CD4-positive, CD25-positive, alpha-beta regulatory T cell (primary cell): ENCODE data around the gene MEF2A. TPM values are rescaled to one million over a fixed set of nuclear protein-coding genes. Genes with fewer than 3 reads are reported as not detected.

Source experiments
- ATAC-seq, 2 donors: fragments of 150-1000 bp; cut with Tn5 transposase; one replicate each; pipeline ENCODE4 v1.10.0; 2021; ENCODE audit warnings: low read depth in 2 of 2, moderate number of reproducible peaks in 2 of 2, moderate library complexity in 1 of 2
- DNase-seq, 3 donors: peaks; one replicate each; pipeline versions ENCODE4 v3.0.0 to v3.0.0-alpha.2; 2012 to 2022; ENCODE audit warnings: mixed read lengths in 1 of 3
- H3K27ac ChIP-seq: one replicate; pipeline ENCODE4 v1.7.0; 2013; ENCODE audit warnings: mild to moderate bottlenecking, low read length; ENCODE audit not compliant: insufficient read depth, poor library complexity, severe bottlenecking
- H3K27me3 ChIP-seq: one replicate; pipeline ENCODE4 v1.7.0; 2013; ENCODE audit warnings: low read length; ENCODE audit not compliant: control insufficient read depth, insufficient read depth
- H3K36me3 ChIP-seq: one replicate; pipeline ENCODE4 v1.7.0; 2013; ENCODE audit warnings: mild to moderate bottlenecking, low read length, moderate library complexity; ENCODE audit not compliant: control insufficient read depth, insufficient read depth
- H3K4me1 ChIP-seq: 2 replicates; pipeline ENCODE4 v1.7.0; 2013; ENCODE audit warnings: mild to moderate bottlenecking, low read length; ENCODE audit not compliant: insufficient read depth, control insufficient read depth, poor library complexity, severe bottlenecking
- H3K4me3 ChIP-seq: one replicate; pipeline ENCODE4 v1.7.0; 2013; ENCODE audit warnings: low read depth, mild to moderate bottlenecking, low read length, moderate library complexity
- H3K9me3 ChIP-seq, 2 experiments: 1 replicate in 1 of 2; 2 replicates in 1 of 2; pipeline ENCODE4 v1.7.0; 2013; ENCODE audit warnings: low read length in 2 of 2, mild to moderate bottlenecking in 1 of 2, moderate library complexity in 1 of 2; ENCODE audit not compliant: control insufficient read depth in 2 of 2
- H3K27ac Mint-ChIP-seq, 3 donors: one replicate each; pipeline ENCODE4 v1.8.0; 2020 to 2022; ENCODE audit warnings: mild to moderate bottlenecking in 3 of 3, mixed read lengths in 3 of 3, moderate library complexity in 2 of 3
- H3K27me3 Mint-ChIP-seq: one replicate; pipeline ENCODE4 v1.8.0; 2022; ENCODE audit warnings: mild to moderate bottlenecking, mixed read lengths
- H3K36me3 Mint-ChIP-seq: one replicate; pipeline ENCODE4 v1.8.0; 2020; ENCODE audit warnings: mixed read lengths
- H3K4me1 Mint-ChIP-seq, 4 donors: one replicate each; pipeline ENCODE4 v1.8.0; 2020 to 2022; ENCODE audit warnings: mixed read lengths in 4 of 4, mild to moderate bottlenecking in 1 of 4
- H3K4me3 Mint-ChIP-seq, 4 donors: one replicate each; pipeline ENCODE4 v1.8.0; 2020 to 2022; ENCODE audit warnings: mild to moderate bottlenecking in 4 of 4, mixed read lengths in 4 of 4, moderate library complexity in 3 of 4
- H3K9me3 Mint-ChIP-seq, 7 donors: one replicate each; pipeline ENCODE4 v1.8.0; 2020 to 2022; ENCODE audit warnings: mixed read lengths in 7 of 7, mild to moderate bottlenecking in 3 of 7, moderate library complexity in 2 of 7
- polyA plus RNA-seq, 4 donors: library from polyadenylated mRNA; unstranded; fragments of 300-500 nt; fragmentation: Illumina TruSeq; gene quantifications; one replicate each; pipeline ENCODE4 v1.2.3, GENCODE V29; 2021
- total RNA-seq: library from RNA; stranded (reverse); gene quantifications from one replicate; pipeline ENCODE4 v1.2.3, GENCODE V29; 2022

The MEF2A gene
- total and polyA plus RNA-seq, 5 donors from 2014 or later = 7.2 to 24.2 (median 10.3) TPM

- Mint-ChIP-seq H3K4me1 (peaks cover 15 to 50% (median 33%) of the 10 kb centered on the region in 4 donors), H3K27me3 (no peaks in the 10 kb centered on the region), H3K36me3 (peaks cover 19% of the 10 kb centered on the region), H3K27ac (no peak overlapping the region), H3K9me3 (peaks cover 0 to 16% (median 8%) of the 10 kb centered on the region in 7 donors), H3K4me3 (no peak overlapping the region)
- Histone ChIP-seq H3K27me3 (no peaks in the 10 kb centered on the region), H3K36me3 (no peaks in the 10 kb centered on the region), H3K9me3 (peaks cover 5 to 8% of the 10 kb centered on the region in 2 experiments), H3K27ac (no peak overlapping the region), H3K4me3 (no peak overlapping the region), H3K4me1 (no peaks in the 10 kb centered on the region)
- no peak for ATAC-seq
- no peak for DNase-seq
Observed at GRCh38 chr15:99592145-99592791, 26.5 kb downstream of the MEF2A start.

GRCh38 chr15:99593070-99593469, 27.3 kb downstream of the MEF2A start:
- H3K4me3 Mint-ChIP-seq = no peak overlapping the region
- no peaks in the 10 kb centered on the region for H3K4me1 ChIP-seq
- ATAC-seq (no peak), DNase-seq (no peak)
- H3K36me3 Mint-ChIP-seq = peaks cover 24% of the 10 kb centered on the region
- H3K27ac ChIP-seq = no peak overlapping the region
- H3K27me3 ChIP-seq = no peaks in the 10 kb centered on the region
- peak overlapping the region in 1 of 3 donors; percentile 89 for H3K27ac Mint-ChIP-seq
- H3K4me1 Mint-ChIP-seq = peaks cover 15 to 47% (median 32%) of the 10 kb centered on the region in 4 donors
- H3K9me3 ChIP-seq = peaks cover 1 to 8% of the 10 kb centered on the region in 2 experiments
- H3K36me3 ChIP-seq = peaks cover 2% of the 10 kb centered on the region
- peaks cover 0 to 16% (median 9%) of the 10 kb centered on the region in 7 donors for H3K9me3 Mint-ChIP-seq
- no peaks in the 10 kb centered on the region for H3K27me3 Mint-ChIP-seq
- H3K4me3 ChIP-seq = no peak overlapping the region

- no peak overlapping the region for H3K4me3 Mint-ChIP-seq
- no peak for ATAC-seq
- Histone ChIP-seq H3K4me1 (no peaks in the 10 kb centered on the region), H3K36me3 (peaks cover 14% of the 10 kb centered on the region), H3K4me3 (no peak overlapping the region), H3K27ac (no peak overlapping the region), H3K9me3 (peaks cover 3 to 8% of the 10 kb centered on the region in 2 experiments), H3K27me3 (no peaks in the 10 kb centered on the region)
- H3K27ac Mint-ChIP-seq = no peak overlapping the region
- H3K27me3 Mint-ChIP-seq = no peaks in the 10 kb centered on the region
- DNase-seq = no peak
- peaks cover 12 to 41% (median 24%) of the 10 kb centered on the region in 4 donors for H3K4me1 Mint-ChIP-seq
- peaks cover 32% of the 10 kb centered on the region for H3K36me3 Mint-ChIP-seq
- H3K9me3 Mint-ChIP-seq = peaks cover 0 to 18% (median 9%) of the 10 kb centered on the region in 7 donors
Observed at GRCh38 chr15:99594916-99595315, 29.1 kb downstream of the MEF2A start.

GRCh38 chr15:99598296-99598695, 32.5 kb downstream of the MEF2A start:
- Mint-ChIP-seq H3K27me3 (no peaks in the 10 kb centered on the region), H3K9me3 (peaks cover 0 to 22% (median 10%) of the 10 kb centered on the region in 7 donors), H3K4me1 (peaks cover 6 to 31% (median 15%) of the 10 kb centered on the region in 4 donors), H3K27ac (no peak overlapping the region), H3K4me3 (no peak overlapping the region), H3K36me3 (peaks cover 44% of the 10 kb centered on the region)
- Histone ChIP-seq H3K9me3 (peaks cover 7 to 8% of the 10 kb centered on the region in 2 experiments), H3K36me3 (peaks cover 20% of the 10 kb centered on the region), H3K27ac (no peak overlapping the region), H3K27me3 (no peaks in the 10 kb centered on the region), H3K4me3 (no peak overlapping the region), H3K4me1 (no peaks in the 10 kb centered on the region)
- ATAC-seq = no peak
- no peak for DNase-seq

- Histone ChIP-seq H3K4me3 (no peak overlapping the region), H3K4me1 (no peaks in the 10 kb centered on the region), H3K36me3 (peaks cover 12% of the 10 kb centered on the region), H3K27me3 (no peaks in the 10 kb centered on the region), H3K27ac (no peak overlapping the region), H3K9me3 (peaks cover 0 to 5% of the 10 kb centered on the region in 2 experiments)
- peaks cover 40% of the 10 kb centered on the region for H3K36me3 Mint-ChIP-seq
- no peak overlapping the region for H3K27ac Mint-ChIP-seq
- DNase-seq = no peak
- H3K4me1 Mint-ChIP-seq = peaks cover 39 to 62% (median 44%) of the 10 kb centered on the region in 4 donors
- H3K9me3 Mint-ChIP-seq = peaks cover 0 to 9% (median 4%) of the 10 kb centered on the region in 7 donors
- H3K27me3 Mint-ChIP-seq = no peaks in the 10 kb centered on the region
- ATAC-seq = no peak
- H3K4me3 Mint-ChIP-seq = no peak overlapping the region
Observed at GRCh38 chr15:99603828-99604227, 38.0 kb downstream of the MEF2A start.

- H3K36me3 ChIP-seq = peaks cover 7% of the 10 kb centered on the region
- H3K27ac ChIP-seq = no peak overlapping the region
- DNase-seq (no peak), ATAC-seq (no peak)
- peaks cover 0 to 4% of the 10 kb centered on the region in 2 experiments for H3K9me3 ChIP-seq
- Mint-ChIP-seq H3K27ac (peak overlapping the region in 1 of 3 donors; percentile 53), H3K9me3 (peaks cover 0 to 9% (median 4%) of the 10 kb centered on the region in 7 donors), H3K4me1 (peaks cover 39 to 65% (median 48%) of the 10 kb centered on the region in 4 donors), H3K4me3 (no peak overlapping the region), H3K27me3 (no peaks in the 10 kb centered on the region), H3K36me3 (peaks cover 34% of the 10 kb centered on the region)
- no peaks in the 10 kb centered on the region for H3K4me1 ChIP-seq
- no peaks in the 10 kb centered on the region for H3K27me3 ChIP-seq
- no peak overlapping the region for H3K4me3 ChIP-seq
Observed at GRCh38 chr15:99604865-99605264, 39.1 kb downstream of the MEF2A start.

- H3K4me3 Mint-ChIP-seq = no peak overlapping the region
- no peaks in the 10 kb centered on the region for H3K27me3 Mint-ChIP-seq
- H3K36me3 ChIP-seq = peaks cover under 1% of the 10 kb centered on the region
- DNase-seq = no peak
- H3K4me3 ChIP-seq = no peak overlapping the region
- peaks cover 28% of the 10 kb centered on the region for H3K36me3 Mint-ChIP-seq
- no peaks in the 10 kb centered on the region for H3K27me3 ChIP-seq
- peaks cover 0 to 4% (median under 1%) of the 10 kb centered on the region in 7 donors for H3K9me3 Mint-ChIP-seq
- H3K4me1 ChIP-seq = no peaks in the 10 kb centered on the region
- no peaks in the 10 kb centered on the region for H3K9me3 ChIP-seq
- no peak for ATAC-seq
- H3K27ac Mint-ChIP-seq = peak overlapping the region in 1 of 3 donors; percentile 53
- H3K27ac ChIP-seq = no peak overlapping the region
- peaks cover 39 to 63% (median 45%) of the 10 kb centered on the region in 4 donors for H3K4me1 Mint-ChIP-seq
Observed at GRCh38 chr15:99605490-99605931, 39.7 kb downstream of the MEF2A start.

GRCh38 chr15:99605990-99606389, 40.2 kb downstream of the MEF2A start:
- Mint-ChIP-seq H3K4me3 (no peak overlapping the region), H3K4me1 (peaks cover 39 to 63% (median 44%) of the 10 kb centered on the region in 4 donors)

More at GRCh38 chr15:99605990-99606389, 40.2 kb downstream of the MEF2A start:
- Mint-ChIP-seq H3K27me3 (no peaks in the 10 kb centered on the region), H3K9me3 (peaks cover 0 to 4% (median 0%) of the 10 kb centered on the region in 7 donors), H3K27ac (no peak overlapping the region), H3K36me3 (peaks cover 26% of the 10 kb centered on the region)
- no peak for ATAC-seq
- no peaks in the 10 kb centered on the region for H3K9me3 ChIP-seq
- no peak overlapping the region for H3K4me3 ChIP-seq
- no peak overlapping the region for H3K27ac ChIP-seq
- no peaks in the 10 kb centered on the region for H3K27me3 ChIP-seq
- no peaks in the 10 kb centered on the region for H3K4me1 ChIP-seq
- no peaks in the 10 kb centered on the region for H3K36me3 ChIP-seq
- no peak for DNase-seq
